Neural progenitor cell (in vitro differentiated cells): ENCODE data around the gene RBFOX2. TPM values are rescaled to one million over a fixed set of nuclear protein-coding genes. Genes with fewer than 3 reads are reported as not detected.

Experiments
- DNase-seq: peaks from one replicate; pipeline ENCODE4 v3.0.0-alpha.2; 2016; ENCODE audit warnings: low spot score
- H2AFZ ChIP-seq: fragments of 200-600 bp; sonication (generic); replicated peaks from 2 replicates; pipeline ENCODE4 v1.6.1; 2016; ENCODE audit warnings: antibody characterized with exemption
- H3F3A ChIP-seq: fragments of 200-600 bp; sonication (generic); 2 replicates; pipeline ENCODE4 v1.6.1; 2016; ENCODE audit warnings: antibody characterized with exemption, low read depth
- H3K27ac ChIP-seq: fragments of 200-600 bp; sonication (generic); 2 replicates; pipeline ENCODE4 v1.5.1; 2016; ENCODE audit warnings: mild to moderate bottlenecking
- H3K27me3 ChIP-seq: fragments of 200-600 bp; sonication (generic); 2 replicates; pipeline ENCODE4 v1.6.1; 2016; ENCODE audit warnings: mild to moderate bottlenecking, moderate library complexity
- H3K36me3 ChIP-seq: fragments of 200-600 bp; sonication (generic); 2 replicates; pipeline ENCODE4 v1.5.1; 2016
- H3K4me1 ChIP-seq: fragments of 200-600 bp; sonication (generic); 2 replicates; pipeline ENCODE4 v1.6.1; 2016; ENCODE audit warnings: mixed run types
- H3K4me2 ChIP-seq: fragments of 200-600 bp; sonication (generic); 2 replicates; pipeline ENCODE4 v1.6.1; 2016
- H3K4me3 ChIP-seq: fragments of 200-600 bp; sonication (generic); 2 replicates; pipeline ENCODE4 v1.5.1; 2016
- H3K79me2 ChIP-seq: fragments of 200-600 bp; sonication (generic); 2 replicates; pipeline ENCODE4 v1.6.1; 2016; ENCODE audit warnings: low read depth
- H3K9ac ChIP-seq: fragments of 200-600 bp; sonication (generic); 2 replicates; pipeline ENCODE4 v1.6.1; 2016
- H3K9me3 ChIP-seq: fragments of 200-600 bp; sonication (generic); 2 replicates; pipeline ENCODE4 v1.5.1; 2016; ENCODE audit warnings: low read depth
- H4K20me1 ChIP-seq: fragments of 200-600 bp; sonication (generic); 2 replicates; pipeline ENCODE4 v1.6.1; 2016; ENCODE audit warnings: low read depth
- H3K27ac Mint-ChIP-seq: 3 replicates; pipeline ENCODE4 v1.8.0; 2021; ENCODE audit warnings: mixed read lengths
- H3K27me3 Mint-ChIP-seq: 2 replicates; pipeline ENCODE4 v1.8.0; 2022; ENCODE audit warnings: low read depth, mild to moderate bottlenecking, inconsistent platforms, moderate library complexity, mixed read lengths; ENCODE audit not compliant: insufficient read depth
- H3K36me3 Mint-ChIP-seq: 3 replicates; pipeline ENCODE4 v1.8.0; 2021; ENCODE audit warnings: mixed read lengths
- H3K4me1 Mint-ChIP-seq: 3 replicates; pipeline ENCODE4 v1.8.0; 2021; ENCODE audit warnings: mixed read lengths
- H3K4me3 Mint-ChIP-seq: 3 replicates; pipeline ENCODE4 v1.8.0; 2021; ENCODE audit warnings: mild to moderate bottlenecking, moderate library complexity, mixed read lengths
- H3K9me3 Mint-ChIP-seq: 3 replicates; pipeline ENCODE4 v1.8.0; 2020; ENCODE audit warnings: mixed read lengths
- EZH2 ChIP-seq: fragments of 200-600 bp; sonication (generic); IDR thresholded peaks from 2 replicates; pipeline ENCODE4 v1.6.1; 2017; ENCODE audit warnings: antibody characterized with exemption, mild to moderate bottlenecking, moderate library complexity
- EZH2phosphoT487 ChIP-seq: fragments of 200-600 bp; sonication (generic); IDR thresholded peaks from 2 replicates; pipeline ENCODE4 v1.6.1; 2017; ENCODE audit warnings: antibody characterized with exemption
- total RNA-seq: library from RNA; depleted of rRNA; stranded (reverse); fragments of >200 nt; gene quantifications from 2 replicates; pipeline ENCODE4 v1.2.3, GENCODE V29; 2015; ENCODE audit warnings: low replicate concordance
- TF ChIP-seq, protein P1 (sequence below): fragments of 200-600 bp; sonication (generic); IDR thresholded peaks from 2 replicates; pipeline ENCODE4 v1.5.1; 2017; ENCODE audit warnings: antibody characterized with exemption, mild to moderate bottlenecking

The RBFOX2 gene
- total RNA-seq, 1 donor from 2014 or later, result 163 TPM

DNA sequence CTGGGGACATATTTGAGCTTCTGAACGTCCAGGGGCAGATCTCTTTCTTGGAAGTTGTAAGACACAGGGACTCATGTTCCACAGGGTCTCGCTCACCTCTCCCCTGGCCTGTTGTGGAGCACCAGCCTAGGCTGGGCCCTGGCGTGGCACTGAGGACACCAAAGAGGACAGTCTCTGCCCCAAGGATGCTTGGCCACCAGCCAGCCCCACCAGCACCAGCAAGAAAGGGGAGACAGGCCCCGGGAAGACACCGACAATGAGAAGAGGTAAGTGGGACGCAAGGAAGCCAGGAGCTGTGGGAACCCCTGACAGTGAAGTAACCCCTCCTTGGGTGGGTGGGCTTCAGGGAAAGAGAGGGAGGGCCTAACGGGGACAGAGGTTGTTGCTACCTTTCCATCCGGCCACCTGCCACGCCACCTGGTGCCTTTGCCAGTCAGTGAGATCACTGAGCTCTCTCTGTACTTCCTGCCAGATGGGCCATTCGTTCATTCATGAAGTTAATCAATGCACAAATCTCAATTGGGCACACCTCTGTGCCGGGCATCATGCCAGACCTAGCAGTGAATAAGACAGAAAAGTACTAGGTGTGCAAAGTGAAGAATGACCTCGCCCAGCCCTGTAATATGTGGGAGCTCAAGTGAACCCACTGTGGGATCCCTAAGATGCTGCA, 299.9 kb downstream of the RBFOX2 start:
- no peaks in the 10 kb centered on the region for H3K9me3 ChIP-seq
- TF ChIP-seq EZH2phosphoT487 (no peak), EZH2 (no peak)
- TF ChIP-seq, protein P1, sequence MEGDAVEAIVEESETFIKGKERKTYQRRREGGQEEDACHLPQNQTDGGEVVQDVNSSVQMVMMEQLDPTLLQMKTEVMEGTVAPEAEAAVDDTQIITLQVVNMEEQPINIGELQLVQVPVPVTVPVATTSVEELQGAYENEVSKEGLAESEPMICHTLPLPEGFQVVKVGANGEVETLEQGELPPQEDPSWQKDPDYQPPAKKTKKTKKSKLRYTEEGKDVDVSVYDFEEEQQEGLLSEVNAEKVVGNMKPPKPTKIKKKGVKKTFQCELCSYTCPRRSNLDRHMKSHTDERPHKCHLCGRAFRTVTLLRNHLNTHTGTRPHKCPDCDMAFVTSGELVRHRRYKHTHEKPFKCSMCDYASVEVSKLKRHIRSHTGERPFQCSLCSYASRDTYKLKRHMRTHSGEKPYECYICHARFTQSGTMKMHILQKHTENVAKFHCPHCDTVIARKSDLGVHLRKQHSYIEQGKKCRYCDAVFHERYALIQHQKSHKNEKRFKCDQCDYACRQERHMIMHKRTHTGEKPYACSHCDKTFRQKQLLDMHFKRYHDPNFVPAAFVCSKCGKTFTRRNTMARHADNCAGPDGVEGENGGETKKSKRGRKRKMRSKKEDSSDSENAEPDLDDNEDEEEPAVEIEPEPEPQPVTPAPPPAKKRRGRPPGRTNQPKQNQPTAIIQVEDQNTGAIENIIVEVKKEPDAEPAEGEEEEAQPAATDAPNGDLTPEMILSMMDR, result no peak
- H3K9ac ChIP-seq, result no peak overlapping the region
- H3K4me3 Mint-ChIP-seq, result no peak overlapping the region
- H2AFZ ChIP-seq, result no peak overlapping the region
- H3F3A ChIP-seq, result no peaks in the 10 kb centered on the region
- no peaks in the 10 kb centered on the region for H3K4me1 ChIP-seq
- H3K27ac Mint-ChIP-seq, result no peak overlapping the region
- H3K4me1 Mint-ChIP-seq, result no peaks in the 10 kb centered on the region
- no peak overlapping the region for H3K27ac ChIP-seq
- DNase-seq, result no peak
- no peak overlapping the region for H3K4me3 ChIP-seq
- no peaks in the 10 kb centered on the region for H3K27me3 ChIP-seq
- H3K36me3 ChIP-seq, result no peaks in the 10 kb centered on the region
- no peaks in the 10 kb centered on the region for H3K79me2 ChIP-seq
- peaks cover 7% of the 10 kb centered on the region for H3K27me3 Mint-ChIP-seq
- H3K36me3 Mint-ChIP-seq, result peaks cover 2% of the 10 kb centered on the region
- H4K20me1 ChIP-seq, result no peaks in the 10 kb centered on the region
- no peaks in the 10 kb centered on the region for H3K9me3 Mint-ChIP-seq
- no peak overlapping the region for H3K4me2 ChIP-seq

DNA sequence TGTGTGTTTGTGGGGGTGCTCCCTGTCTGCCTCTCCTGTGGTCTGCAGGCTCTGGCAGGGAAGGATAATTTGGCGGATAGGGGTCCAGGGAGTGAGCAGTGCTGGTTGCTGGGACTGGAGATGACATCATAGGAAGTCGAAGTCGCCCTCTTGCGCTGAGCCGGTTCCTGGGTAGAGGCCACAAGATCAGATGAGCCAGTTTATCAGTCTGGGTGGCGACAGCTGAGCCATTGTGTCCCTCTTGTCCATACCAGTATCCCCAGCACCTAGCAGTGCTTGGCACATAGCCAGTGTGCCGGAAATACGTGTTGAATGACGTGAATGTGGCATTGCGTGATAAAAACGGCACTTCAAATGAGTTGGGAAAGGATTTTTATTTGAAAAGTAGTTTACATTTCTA, 301.2 kb downstream of the RBFOX2 start:
- Histone ChIP-seq H3K27me3 (no peaks in the 10 kb centered on the region), H3K4me1 (no peaks in the 10 kb centered on the region), H3K27ac (no peak overlapping the region), H3K36me3 (no peaks in the 10 kb centered on the region), H3K4me3 (no peak overlapping the region), H4K20me1 (no peaks in the 10 kb centered on the region), H2AFZ (no peak overlapping the region), H3K9ac (no peak overlapping the region), H3K79me2 (no peaks in the 10 kb centered on the region), H3F3A (no peaks in the 10 kb centered on the region), H3K4me2 (no peak overlapping the region), H3K9me3 (no peaks in the 10 kb centered on the region)
- no peak overlapping the region for H3K27ac Mint-ChIP-seq
- no peak overlapping the region for H3K4me3 Mint-ChIP-seq
- no peak for DNase-seq
- H3K4me1 Mint-ChIP-seq, result no peaks in the 10 kb centered on the region
- no peaks in the 10 kb centered on the region for H3K9me3 Mint-ChIP-seq
- H3K36me3 Mint-ChIP-seq, result peaks cover 2% of the 10 kb centered on the region
- no peak for TF ChIP-seq EZH2
- TF ChIP-seq, protein P1, result no peak
- TF ChIP-seq EZH2phosphoT487, result no peak
- peaks cover 7% of the 10 kb centered on the region for H3K27me3 Mint-ChIP-seq

DNA sequence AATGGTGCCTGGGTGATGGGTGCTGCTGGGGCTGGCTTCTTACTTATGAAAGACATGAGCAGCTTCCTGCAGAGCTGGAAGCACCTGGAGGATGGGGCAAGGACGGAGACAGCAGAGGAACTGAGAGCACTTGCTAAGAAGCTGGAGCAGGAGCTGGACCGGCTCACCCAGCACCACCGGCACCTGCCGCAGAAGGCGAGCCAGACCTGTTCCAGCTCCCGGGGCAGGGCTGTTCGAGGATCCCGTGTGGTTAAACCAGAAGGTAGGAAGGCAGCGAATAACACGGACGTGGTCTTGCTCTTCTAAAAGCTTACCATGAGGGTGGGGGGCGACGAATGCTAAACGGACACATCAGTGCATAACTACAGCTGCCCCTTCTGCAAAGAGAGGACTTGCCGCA, 301.7 kb downstream of the RBFOX2 start:
- Histone ChIP-seq H3K4me3 (no peak overlapping the region), H3K36me3 (no peaks in the 10 kb centered on the region), H3K4me2 (no peak overlapping the region), H3K27ac (no peak overlapping the region), H3K4me1 (no peaks in the 10 kb centered on the region), H3K9me3 (no peaks in the 10 kb centered on the region), H3K79me2 (no peaks in the 10 kb centered on the region), H2AFZ (no peak overlapping the region), H3K27me3 (no peaks in the 10 kb centered on the region), H3K9ac (no peak overlapping the region), H3F3A (no peaks in the 10 kb centered on the region), H4K20me1 (no peaks in the 10 kb centered on the region)
- Mint-ChIP-seq H3K4me3 (no peak overlapping the region), H3K9me3 (no peaks in the 10 kb centered on the region), H3K4me1 (no peaks in the 10 kb centered on the region), H3K27ac (no peak overlapping the region), H3K36me3 (peaks cover 2% of the 10 kb centered on the region), H3K27me3 (peaks cover 7% of the 10 kb centered on the region)
- DNase-seq, result no peak
- no peak for TF ChIP-seq EZH2
- TF ChIP-seq, protein P1, result no peak
- TF ChIP-seq EZH2phosphoT487, result no peak
